HUDEP-2 (cell line): ENCODE data around the gene RC3H2.

ENCODE experiments used
- DNase-seq, 76 experiments: peaks; one replicate each; lab custom pipeline; 2025; ENCODE audit not compliant: unreplicated experiment in 76 of 76; lab: John Stamatoyannopoulos, UW

Gene RC3H2, protein sequence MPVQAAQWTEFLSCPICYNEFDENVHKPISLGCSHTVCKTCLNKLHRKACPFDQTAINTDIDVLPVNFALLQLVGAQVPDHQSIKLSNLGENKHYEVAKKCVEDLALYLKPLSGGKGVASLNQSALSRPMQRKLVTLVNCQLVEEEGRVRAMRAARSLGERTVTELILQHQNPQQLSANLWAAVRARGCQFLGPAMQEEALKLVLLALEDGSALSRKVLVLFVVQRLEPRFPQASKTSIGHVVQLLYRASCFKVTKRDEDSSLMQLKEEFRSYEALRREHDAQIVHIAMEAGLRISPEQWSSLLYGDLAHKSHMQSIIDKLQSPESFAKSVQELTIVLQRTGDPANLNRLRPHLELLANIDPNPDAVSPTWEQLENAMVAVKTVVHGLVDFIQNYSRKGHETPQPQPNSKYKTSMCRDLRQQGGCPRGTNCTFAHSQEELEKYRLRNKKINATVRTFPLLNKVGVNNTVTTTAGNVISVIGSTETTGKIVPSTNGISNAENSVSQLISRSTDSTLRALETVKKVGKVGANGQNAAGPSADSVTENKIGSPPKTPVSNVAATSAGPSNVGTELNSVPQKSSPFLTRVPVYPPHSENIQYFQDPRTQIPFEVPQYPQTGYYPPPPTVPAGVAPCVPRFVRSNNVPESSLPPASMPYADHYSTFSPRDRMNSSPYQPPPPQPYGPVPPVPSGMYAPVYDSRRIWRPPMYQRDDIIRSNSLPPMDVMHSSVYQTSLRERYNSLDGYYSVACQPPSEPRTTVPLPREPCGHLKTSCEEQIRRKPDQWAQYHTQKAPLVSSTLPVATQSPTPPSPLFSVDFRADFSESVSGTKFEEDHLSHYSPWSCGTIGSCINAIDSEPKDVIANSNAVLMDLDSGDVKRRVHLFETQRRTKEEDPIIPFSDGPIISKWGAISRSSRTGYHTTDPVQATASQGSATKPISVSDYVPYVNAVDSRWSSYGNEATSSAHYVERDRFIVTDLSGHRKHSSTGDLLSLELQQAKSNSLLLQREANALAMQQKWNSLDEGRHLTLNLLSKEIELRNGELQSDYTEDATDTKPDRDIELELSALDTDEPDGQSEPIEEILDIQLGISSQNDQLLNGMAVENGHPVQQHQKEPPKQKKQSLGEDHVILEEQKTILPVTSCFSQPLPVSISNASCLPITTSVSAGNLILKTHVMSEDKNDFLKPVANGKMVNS

DNA sequence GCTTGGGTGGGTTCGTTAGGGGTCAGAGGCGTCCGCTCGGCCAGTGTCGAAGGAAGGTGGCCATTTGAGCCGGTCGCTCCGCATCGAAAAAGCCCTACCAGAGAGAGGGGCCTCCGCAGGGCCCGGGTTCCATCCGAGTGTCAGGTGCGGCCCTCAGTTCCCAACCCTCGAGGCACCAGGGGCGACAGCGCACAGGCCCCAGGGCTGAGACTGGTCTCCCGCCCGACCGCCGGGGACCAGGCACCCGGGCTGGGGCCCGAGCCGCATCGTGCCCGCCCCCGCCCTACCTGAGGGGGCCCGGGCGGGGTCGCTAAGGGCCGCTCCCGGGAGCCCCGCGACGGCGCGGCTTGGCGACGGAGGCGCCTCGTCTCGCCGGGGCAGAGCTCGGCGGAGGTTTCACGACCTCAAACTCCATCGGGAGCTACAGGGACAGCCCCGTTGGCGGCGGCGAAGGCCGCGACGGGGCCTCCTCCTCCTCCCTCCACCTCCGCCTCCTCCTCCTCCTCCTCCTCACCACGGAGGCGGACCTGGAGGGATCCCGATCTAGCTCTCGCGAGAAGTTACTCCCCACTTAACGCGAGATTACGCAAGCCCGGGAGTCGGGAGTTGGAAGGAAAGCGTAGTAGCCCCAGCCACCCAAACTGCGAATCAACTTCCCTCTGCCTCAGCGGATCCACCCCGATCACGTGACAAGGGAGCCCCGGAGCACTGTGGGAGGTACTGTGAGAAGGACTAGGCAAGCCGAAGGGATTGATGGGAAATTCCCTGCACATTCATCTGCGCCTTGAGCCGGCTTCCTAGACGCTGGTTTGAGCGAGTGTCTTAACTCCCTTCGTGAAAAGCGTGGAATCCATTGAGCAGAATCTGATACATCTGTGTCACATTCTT is at the start of gene RC3H2:
Gene RC3H2, minus strand, starts transcription at position 537 of the 888 bp plus-strand sequence. CDS start 7,850 bp downstream, outside the sequence.
- peak; percentile 34 to 99 (median 97) for DNase-seq

DNA sequence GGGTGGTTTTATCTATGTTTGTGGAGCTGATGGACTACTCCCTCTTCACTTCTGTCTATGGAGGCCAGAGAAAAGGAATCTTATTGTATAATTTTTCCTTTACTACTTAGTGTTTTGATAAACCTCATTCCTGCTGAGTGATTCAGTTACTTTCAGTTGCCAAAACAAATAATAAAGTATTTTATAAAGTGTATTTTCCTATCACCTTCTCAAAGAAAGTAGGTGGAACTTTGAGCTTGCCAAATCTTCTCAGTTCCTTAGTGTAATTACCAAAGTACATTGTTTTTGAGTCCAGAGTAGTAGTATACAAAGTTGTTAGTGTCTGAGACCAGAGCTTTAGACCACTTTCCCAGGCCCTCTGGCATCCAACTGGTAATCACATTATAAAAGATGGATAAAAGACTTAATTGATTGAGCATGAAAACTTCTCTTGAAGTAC is 49.1 kb upstream of the RC3H2 start:
- no peak for DNase-seq

DNA sequence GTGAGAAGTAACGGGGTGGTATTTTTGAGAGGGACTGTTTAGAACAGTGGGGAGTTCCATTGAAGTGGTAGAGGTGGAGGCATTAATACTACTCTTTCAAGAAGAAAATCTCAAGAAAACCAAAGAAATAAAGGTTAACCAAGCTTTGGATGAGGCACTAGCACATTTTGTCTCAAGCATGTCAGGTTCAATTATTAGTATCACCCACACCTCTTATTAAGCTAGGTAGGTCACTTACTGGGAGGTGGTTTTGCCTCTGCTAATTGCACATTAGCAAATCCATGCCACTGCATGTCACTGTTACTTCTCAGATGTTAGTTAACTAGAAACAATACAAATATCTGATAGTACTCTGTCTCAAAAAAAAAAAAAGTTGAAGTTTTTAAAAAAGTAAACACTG is 45.9 kb upstream of the RC3H2 start:
- DNase-seq = no peak

DNA sequence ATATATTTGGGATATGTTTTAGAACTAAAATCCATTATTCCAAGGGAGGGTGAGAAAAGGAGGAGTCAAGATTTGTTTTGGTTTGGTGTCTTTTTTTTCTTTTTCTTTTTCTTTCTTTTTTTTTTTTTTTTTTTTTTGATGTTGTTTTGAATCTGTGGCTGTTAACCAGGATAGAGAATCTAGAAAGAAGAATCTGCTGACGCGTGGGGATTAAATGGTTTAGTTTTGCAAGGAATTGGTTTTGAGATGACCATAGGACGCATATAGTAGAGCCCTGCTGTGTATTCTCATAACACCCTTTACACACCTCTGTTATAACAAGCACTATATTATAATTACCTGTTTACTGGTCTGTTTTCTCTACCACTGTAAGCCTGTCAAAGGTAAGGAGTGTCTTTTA is 45.1 kb upstream of the RC3H2 start:
- no peak for DNase-seq

DNA sequence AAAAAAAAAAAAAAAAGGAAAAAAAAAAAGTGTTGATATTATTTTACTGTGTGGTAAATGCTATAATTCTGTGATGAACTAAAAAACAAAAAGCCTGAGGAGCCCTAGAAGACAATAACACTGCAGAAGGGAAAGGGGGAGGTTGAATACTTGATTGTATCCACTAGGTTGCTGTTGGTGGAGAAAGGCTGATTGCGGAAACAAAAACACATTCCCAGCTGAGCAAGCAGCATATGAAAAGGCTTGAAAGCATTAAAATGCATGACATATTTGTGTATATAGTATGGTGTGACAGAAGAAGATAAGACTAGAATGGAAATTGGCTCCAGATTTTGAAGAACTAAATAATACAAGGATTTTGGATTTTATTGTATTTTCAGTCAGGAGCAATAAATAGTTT is 44.5 kb upstream of the RC3H2 start:
- DNase-seq = no peak

DNA sequence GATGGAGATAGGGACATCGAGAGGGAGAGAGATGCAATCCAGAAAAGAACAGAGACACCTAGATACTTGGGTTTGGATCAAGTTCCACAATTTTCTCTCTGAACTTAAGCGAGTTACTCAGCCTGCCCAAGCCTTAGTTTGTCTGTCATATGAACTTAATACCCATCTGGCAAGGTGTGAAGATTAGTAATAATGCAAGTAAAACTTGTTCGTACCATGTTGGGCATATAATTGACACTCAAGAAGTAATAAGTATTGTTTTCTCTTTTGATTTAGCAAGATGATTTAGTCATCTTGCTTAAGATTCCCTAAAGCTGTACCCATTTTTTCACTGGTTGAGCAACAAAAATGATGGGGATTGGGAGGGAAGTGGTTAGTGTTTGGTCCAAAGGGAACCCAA is 43.2 kb upstream of the RC3H2 start:
- no peak for DNase-seq

DNA sequence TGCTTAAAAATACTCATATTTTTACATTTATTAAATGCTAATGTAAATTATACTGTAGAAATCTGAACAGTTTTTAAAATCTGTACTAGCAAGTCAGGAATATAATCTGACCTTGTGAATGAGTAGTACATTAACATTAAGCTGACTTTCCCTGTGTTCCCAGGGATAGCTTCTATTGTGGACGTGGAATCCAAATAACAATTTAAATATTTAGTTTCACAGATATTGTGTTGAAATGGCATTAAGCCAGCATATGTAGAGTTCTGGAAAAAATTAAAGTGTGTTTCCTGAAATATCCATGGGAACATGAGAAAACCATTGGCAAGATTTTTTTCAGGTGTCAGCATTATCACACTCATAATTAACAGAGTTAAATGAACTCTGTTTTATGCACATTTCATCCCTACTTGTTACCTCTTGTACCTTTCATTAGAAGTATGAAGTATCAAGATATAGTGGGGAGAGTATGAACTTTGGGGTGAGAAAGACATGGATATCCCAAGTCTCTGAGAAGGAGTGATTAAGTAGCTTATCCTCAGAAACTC is 41.4 kb upstream of the RC3H2 start:
- DNase-seq = no peak

DNA sequence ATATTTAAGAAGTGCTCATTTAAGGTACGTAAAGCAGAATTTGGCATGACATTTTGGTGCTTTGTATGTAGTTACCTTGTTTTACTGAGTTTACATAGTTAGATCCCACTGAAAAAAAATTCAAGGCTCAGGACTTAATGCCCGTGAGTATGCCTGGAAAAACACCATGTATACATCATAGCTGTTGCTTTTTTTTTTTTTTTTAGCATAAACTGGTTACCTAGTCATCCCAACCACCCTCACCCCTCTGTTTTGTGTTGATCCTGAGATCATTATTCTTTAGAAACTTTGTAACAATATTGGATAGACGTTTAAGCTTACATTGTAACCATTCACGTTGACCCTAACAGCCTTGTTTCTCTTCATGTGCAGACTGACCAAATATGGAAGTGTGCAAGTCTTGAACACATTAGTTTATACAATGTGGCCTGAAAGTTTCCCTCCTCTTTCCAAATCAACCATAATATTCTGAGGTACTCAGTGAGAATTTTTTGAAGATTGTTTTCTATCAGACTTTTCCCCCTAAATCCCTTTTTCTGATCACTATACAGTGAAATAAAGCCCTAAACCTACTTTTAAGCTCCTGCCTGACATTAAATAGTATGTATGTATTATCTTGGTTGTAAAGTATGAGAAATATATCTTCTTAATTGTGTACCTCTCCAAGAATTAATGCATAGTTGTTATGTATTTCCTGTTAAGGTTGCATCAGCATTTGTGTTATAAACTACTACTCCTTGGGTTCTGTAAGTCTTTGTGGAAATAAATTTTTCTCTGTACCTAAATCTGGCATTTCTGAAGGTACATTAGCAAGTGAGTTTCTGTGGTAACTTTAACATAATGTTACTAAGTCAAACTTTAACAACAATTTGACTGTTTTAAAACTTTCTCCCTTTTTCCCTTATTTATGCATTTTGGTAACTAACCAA is 40.1 kb upstream of the RC3H2 start:
- DNase-seq = no peak

DNA sequence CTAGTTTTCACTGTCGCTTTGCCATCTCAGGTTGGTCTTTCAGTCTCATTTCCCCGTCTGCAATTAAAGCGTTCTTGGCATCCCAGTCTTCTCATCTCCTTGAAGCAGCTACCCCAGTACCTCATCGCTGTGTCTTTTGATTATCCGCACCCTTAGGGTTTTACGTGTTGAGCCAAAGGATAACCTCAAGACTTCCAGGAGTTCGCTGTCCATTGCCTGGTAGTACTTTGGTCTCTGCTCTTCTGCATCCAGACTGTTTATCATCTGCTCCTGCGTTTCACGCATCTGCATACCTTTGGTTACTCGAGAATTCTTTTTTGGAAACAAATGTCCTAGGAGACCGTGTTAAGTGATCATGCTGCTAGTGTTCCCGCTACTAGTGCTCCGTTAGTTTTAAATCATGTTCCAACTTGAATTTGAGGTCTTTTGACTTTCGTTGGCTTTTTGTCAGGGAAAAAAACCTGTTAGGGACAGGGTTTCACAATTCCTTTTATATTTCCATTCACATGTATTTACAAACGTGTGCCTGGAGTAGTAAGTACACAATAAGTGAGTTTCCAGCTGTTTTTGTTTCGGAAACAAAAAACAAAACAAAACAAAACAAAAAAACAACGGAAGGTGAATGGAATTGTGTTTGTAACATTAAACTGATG is 36.5 kb upstream of the RC3H2 start:
- peak in 11 of 76 experiments; percentile 9 to 40 (median 28) for DNase-seq

DNA sequence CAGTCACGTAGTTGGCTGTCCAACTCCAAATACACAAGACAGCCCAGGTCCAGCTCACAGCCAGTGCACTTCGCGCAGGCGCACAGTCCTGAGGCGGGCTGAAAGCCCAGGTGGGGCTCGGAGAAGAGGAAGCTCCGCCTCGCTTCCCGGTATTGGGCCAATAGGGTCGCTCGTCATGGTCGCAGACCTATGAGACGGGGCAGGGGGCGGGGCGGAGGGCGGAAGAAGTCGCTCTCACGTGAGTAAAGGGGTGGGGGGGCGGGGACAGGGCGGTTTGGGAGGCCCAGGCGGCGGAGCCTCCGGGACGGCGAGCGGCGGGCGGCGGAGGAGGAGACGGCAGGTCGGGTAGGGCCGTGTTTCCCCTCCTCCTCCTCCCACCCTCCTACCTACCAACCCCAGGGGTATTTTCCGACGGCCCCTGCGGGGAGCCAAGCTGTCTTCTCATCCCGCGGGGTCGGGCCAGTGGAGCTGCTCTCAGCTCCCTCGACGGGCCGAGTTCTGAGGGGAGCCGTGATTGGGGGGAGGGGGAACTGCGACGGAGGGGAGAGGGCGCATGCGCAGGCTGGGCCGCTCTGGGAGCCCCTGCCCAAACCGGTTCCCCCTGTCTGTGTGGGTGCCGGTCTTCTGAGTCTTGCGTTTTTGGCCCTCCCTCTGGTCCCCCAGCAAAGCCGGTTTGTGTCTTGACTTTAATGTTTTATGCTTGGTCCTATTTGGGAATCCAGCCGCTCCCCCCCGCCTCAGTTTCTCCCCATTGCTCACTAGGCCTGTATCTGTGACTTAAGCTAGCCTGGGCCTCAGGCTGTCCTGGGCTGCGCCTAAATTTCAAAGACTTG is 35.8 kb upstream of the RC3H2 start, which contains the start of gene RABGAP1:
Gene RABGAP1, plus strand, starts transcription at position 272 of the 833 bp plus-strand sequence. CDS start 16,040 bp downstream, outside the sequence.
- DNase-seq = peak in 75 of 76 experiments; percentile 47 to 99 (median 97)

DNA sequence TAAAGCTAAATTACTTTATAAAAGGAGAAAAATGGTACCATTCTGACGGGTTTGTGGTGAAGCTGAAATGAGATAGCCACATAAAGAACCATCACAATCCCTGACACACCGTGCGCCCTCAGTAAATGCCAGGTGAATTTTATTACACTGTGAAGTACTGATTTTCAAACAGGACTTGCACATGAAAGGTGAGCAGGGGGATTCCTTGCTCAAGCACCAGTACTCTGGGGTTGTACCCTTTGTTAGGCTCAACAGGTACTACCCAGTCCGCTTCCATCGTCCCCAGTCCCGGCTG is 35.2 kb upstream of the RC3H2 start:
- DNase-seq = no peak

DNA sequence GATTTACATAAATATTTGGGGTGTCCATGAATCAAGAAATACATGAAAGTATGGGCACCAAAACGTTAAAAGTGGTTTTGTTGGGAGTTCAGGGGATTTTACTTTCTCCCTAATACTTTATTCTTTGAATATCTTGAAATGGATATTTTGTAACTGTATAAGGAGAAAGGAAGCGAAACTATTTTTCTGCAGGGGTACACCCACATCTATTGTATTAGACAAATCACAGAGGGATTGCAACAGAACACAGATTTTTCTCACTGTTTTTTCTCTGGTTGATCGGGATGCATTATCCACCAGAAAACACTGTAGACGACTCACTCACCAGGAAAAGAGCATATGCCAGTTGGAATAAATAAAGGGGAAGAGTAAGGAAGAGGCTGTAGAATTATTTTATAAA is 34.4 kb upstream of the RC3H2 start:
- DNase-seq = no peak

DNA sequence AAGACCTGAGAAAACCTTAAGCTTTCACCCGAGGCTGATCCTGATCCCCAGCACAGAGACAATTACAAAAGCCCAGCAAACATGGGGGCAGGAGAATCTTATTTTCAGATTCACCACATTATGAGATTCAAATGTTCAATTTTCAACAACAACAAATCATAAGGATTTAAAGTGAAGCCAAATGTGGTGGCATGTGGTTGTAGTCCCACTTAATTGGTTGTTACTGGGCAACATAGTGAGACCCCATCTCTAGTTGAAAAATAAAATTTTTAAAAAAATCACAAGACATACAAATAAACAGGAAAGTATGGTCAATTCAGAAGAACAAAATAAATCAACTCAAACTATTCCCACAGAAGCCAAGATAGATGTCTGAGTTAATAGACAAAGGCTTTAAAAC is 31.7 kb upstream of the RC3H2 start:
- no peak for DNase-seq

DNA sequence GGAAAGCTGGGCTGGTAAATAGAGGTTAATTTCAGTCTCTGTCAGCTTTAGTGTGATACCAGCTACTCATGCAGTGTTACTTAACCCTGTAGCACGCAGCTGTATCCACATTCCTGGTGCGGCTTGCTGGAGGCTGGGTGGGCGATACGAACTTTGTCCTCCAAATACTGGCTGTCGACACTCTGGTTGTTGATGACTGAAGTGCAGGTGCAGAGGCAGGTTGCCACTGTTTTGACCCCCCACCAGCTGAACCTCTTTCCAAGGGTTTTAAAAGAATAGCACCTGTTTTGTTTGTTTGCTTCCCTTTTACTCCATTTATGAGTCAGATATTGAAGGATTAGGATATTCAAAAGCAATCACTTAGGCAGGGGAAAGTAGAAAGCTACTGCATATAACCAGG is 31.3 kb upstream of the RC3H2 start:
- no peak for DNase-seq

DNA sequence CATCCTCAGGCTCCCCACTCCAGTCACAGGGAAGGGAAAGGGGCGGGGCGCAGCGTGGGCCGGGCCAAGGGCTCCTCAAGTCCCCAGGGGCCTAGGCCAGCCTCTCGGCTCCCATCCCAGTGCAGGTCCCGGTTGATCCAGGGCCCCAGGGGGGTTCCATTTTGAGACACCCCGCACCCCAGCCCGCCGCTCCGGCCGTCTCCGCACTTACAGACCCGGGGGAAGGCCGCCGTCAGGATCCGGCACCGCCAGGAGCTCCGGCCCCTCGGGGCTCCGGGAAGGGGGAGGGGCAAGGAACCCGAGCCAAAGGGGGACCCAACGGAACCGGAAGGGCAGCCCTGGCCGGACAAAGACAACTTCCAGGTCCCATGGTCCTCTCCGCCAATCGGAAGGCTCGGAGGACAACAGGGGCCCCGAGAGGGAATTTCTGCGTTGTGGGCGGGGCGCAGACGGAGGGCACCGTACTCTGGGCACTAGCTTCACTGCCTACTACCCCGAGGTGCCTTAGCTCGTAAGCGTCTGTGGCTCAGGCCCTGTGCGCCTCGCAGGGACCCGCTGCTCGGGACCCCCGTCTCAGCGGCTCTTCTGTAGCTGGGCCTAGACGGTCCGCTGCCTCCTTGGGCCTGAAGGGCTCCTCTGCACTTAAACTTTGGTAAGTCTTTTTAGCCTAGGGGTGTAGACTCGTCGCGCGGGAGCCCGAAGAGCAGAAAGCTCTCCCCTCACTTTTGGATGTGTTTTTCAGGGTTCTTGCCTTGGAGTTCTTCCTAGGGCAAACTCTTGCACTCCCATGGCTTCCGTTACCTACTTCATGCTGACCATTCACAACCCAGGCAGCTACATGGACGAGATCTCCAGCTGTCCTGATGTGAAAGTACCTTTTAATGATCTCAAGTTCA is 26.3 kb upstream of the RC3H2 start, which contains the start of gene ZBTB26:
Gene ZBTB26, minus strand, starts transcription at position 287 of the 896 bp plus-strand sequence. CDS start 11,578 bp downstream, outside the sequence.
- peak in 75 of 76 experiments; percentile 21 to 96 (median 88) for DNase-seq
